IPS-18c (cell line): ENCODE data around the gene RABGAP1.

Experiments used
- H3K4me3 ChIP-seq: 2 replicates; pipeline ENCODE4 v1.7.0; 2013; ENCODE audit warnings: low read depth, mild to moderate bottlenecking, low read length, moderate library complexity; ENCODE audit not compliant: insufficient read depth
- H3K9me3 ChIP-seq: one replicate; pipeline ENCODE4 v1.6.1; 2013; ENCODE audit warnings: mild to moderate bottlenecking, low read length, moderate library complexity; ENCODE audit not compliant: control insufficient read depth, insufficient read depth

Gene RABGAP1

GRCh38 chr9:123108976-123109375, 168.2 kb downstream of the RABGAP1 start:
- Histone ChIP-seq H3K4me3 (no peak overlapping the region), H3K9me3 (no peaks in the 10 kb centered on the region)

- no peak overlapping the region for H3K4me3 ChIP-seq
These were observed 168.9 kb downstream of the RABGAP1 start for GRCh38 chr9:123109540-123110279.

GRCh38 chr9:123111427-123112014, 170.7 kb downstream of the RABGAP1 start:
- Histone ChIP-seq H3K9me3 (no peaks in the 10 kb centered on the region), H3K4me3 (no peak overlapping the region)

More at GRCh38 chr9:123109540-123110279, 168.9 kb downstream of the RABGAP1 start:
- H3K9me3 ChIP-seq: no peaks in the 10 kb centered on the region

- H3K4me3 ChIP-seq: no peak overlapping the region
- no peaks in the 10 kb centered on the region for H3K9me3 ChIP-seq
These were observed 171.5 kb downstream of the RABGAP1 start for GRCh38 chr9:123112015-123112975.

- H3K4me3 ChIP-seq: no peak overlapping the region
These were observed 172.4 kb downstream of the RABGAP1 start for GRCh38 chr9:123113185-123113584.

GRCh38 chr9:123115146-123115913, 174.5 kb downstream of the RABGAP1 start:
- H3K9me3 ChIP-seq: no peaks in the 10 kb centered on the region
- H3K4me3 ChIP-seq: no peak overlapping the region

More at GRCh38 chr9:123113185-123113584, 172.4 kb downstream of the RABGAP1 start:
- H3K9me3 ChIP-seq: no peaks in the 10 kb centered on the region

- Histone ChIP-seq H3K9me3 (no peaks in the 10 kb centered on the region), H3K4me3 (no peak overlapping the region)
These were observed 175.2 kb downstream of the RABGAP1 start for GRCh38 chr9:123116036-123116435.

GRCh38 chr9:123119566-123119965, 178.7 kb downstream of the RABGAP1 start:
- Histone ChIP-seq H3K4me3 (no peak overlapping the region), H3K9me3 (no peaks in the 10 kb centered on the region)

- no peak overlapping the region for H3K4me3 ChIP-seq
- H3K9me3 ChIP-seq: no peaks in the 10 kb centered on the region
These were observed 179.3 kb downstream of the RABGAP1 start for GRCh38 chr9:123120131-123120530.

GRCh38 chr9:123120953-123121352, 180.1 kb downstream of the RABGAP1 start:
- Histone ChIP-seq H3K9me3 (no peaks in the 10 kb centered on the region), H3K4me3 (no peak overlapping the region)

GRCh38 chr9:123121457-123121856, 180.6 kb downstream of the RABGAP1 start:
- H3K9me3 ChIP-seq: no peaks in the 10 kb centered on the region
- H3K4me3 ChIP-seq: no peak overlapping the region

- no peak overlapping the region for H3K4me3 ChIP-seq
- H3K9me3 ChIP-seq: no peaks in the 10 kb centered on the region
These were observed 186.8 kb downstream of the RABGAP1 start for GRCh38 chr9:123127512-123128075.

- no peaks in the 10 kb centered on the region for H3K9me3 ChIP-seq
- no peak overlapping the region for H3K4me3 ChIP-seq
These were observed 187.8 kb downstream of the RABGAP1 start for GRCh38 chr9:123128591-123128990.

- Histone ChIP-seq H3K4me3 (no peak overlapping the region), H3K9me3 (no peaks in the 10 kb centered on the region)
These were observed 188.6 kb downstream of the RABGAP1 start for GRCh38 chr9:123129423-123129822.

GRCh38 chr9:123131258-123131657, 190.4 kb downstream of the RABGAP1 start:
- H3K9me3 ChIP-seq: no peaks in the 10 kb centered on the region
- H3K4me3 ChIP-seq: no peak overlapping the region

- no peaks in the 10 kb centered on the region for H3K9me3 ChIP-seq
- no peak overlapping the region for H3K4me3 ChIP-seq
These were observed 191.2 kb downstream of the RABGAP1 start for GRCh38 chr9:123131993-123132392.

GRCh38 chr9:123132696-123133095, 191.9 kb downstream of the RABGAP1 start:
- no peaks in the 10 kb centered on the region for H3K9me3 ChIP-seq
- no peak overlapping the region for H3K4me3 ChIP-seq
